IMR-90 (cell line): ENCODE measurements around the gene PDIA3. TPM values are rescaled to one million over a fixed set of nuclear protein-coding genes. Genes with fewer than 3 reads are reported as not detected.

Experiments
- ATAC-seq: fragments of 200-7000 bp; cut with Tn5 transposase; 2 replicates; pipeline ENCODE4 v1.9.1; 2020; ENCODE audit warnings: low read depth, mild to moderate bottlenecking, moderate library complexity
- BruUV-seq: library from RNA; stranded (reverse); fragments of 400-500 nt; replicated peaks from 2 replicates; lab custom pipeline; 2021; lab: Mats Ljungman, UMichigan
- CTCF ChIA-PET: fragments of 300-600 bp; formaldehyde crosslinking; extraction: SDS; loops from one replicate; lab custom pipeline; 2021; ENCODE audit warnings: antibody characterized with exemption; lab: Yijun Ruan, JAX
- POLR2A ChIA-PET: fragments of 300-600 bp; sonication (Branson Sonifier 250); formaldehyde crosslinking; loops from one replicate; lab custom pipeline; 2022; ENCODE audit warnings: antibody characterized with exemption; ENCODE audit not compliant: unreplicated experiment; lab: Charles Lee
- DNase-seq: peaks from one replicate; pipeline ENCODE4 v3.0.0; 2013
- H2AFZ ChIP-seq: replicated peaks from 2 replicates; pipeline ENCODE3; 2013; ENCODE audit warnings: low read length, mild to moderate bottlenecking; ENCODE audit not compliant: poor library complexity
- H2AK5ac ChIP-seq: 2 replicates; pipeline ENCODE4 v1.6.1; 2013; ENCODE audit warnings: low read depth, low read length, inconsistent platforms
- H2AK9ac ChIP-seq: replicated peaks from 2 replicates; pipeline ENCODE3; 2013; ENCODE audit warnings: mild to moderate bottlenecking, low read depth, low read length, moderate library complexity; ENCODE audit not compliant: poor library complexity
- H2BK120ac ChIP-seq: 2 replicates; pipeline ENCODE4 v1.6.1; 2013; ENCODE audit warnings: low read depth, low read length, inconsistent platforms
- H2BK15ac ChIP-seq: 3 replicates; pipeline ENCODE4 v1.6.1; 2013; ENCODE audit warnings: low read depth, low read length, inconsistent platforms
- H2BK20ac ChIP-seq: 2 replicates; pipeline ENCODE4 v1.6.1; 2013; ENCODE audit warnings: low read depth, mild to moderate bottlenecking, inconsistent platforms, low read length, moderate library complexity
- H2BK5ac ChIP-seq: 2 replicates; pipeline ENCODE4 v1.6.1; 2013; ENCODE audit warnings: mild to moderate bottlenecking, low read depth, low read length, inconsistent platforms; ENCODE audit not compliant: poor library complexity, severe bottlenecking
- H3K14ac ChIP-seq: replicated peaks from 2 replicates; pipeline ENCODE4 v1.6.1; 2013; ENCODE audit warnings: low read depth, low read length, inconsistent platforms
- H3K18ac ChIP-seq: 2 replicates; pipeline ENCODE4 v1.6.1; 2013; ENCODE audit warnings: low read depth, low read length, control low read depth
- H3K23ac ChIP-seq: 2 replicates; pipeline ENCODE4 v1.6.1; 2013; ENCODE audit warnings: low read depth, low read length, inconsistent platforms
- H3K27ac ChIP-seq: 2 replicates; pipeline ENCODE4 v1.5.1; 2013; ENCODE audit warnings: mild to moderate bottlenecking, control low read depth, low read length; ENCODE audit not compliant: insufficient read depth
- H3K27me3 ChIP-seq: 2 replicates; pipeline ENCODE4 v1.6.1; 2013; ENCODE audit warnings: low read length; ENCODE audit not compliant: control insufficient read depth, insufficient read depth
- H3K36me3 ChIP-seq: 2 replicates; pipeline ENCODE4 v1.6.1; 2013; ENCODE audit warnings: low read length, mixed read lengths; ENCODE audit not compliant: control insufficient read depth, insufficient read depth
- H3K4ac ChIP-seq: 2 replicates; pipeline ENCODE4 v1.6.1; 2013; ENCODE audit warnings: low read depth, low read length, inconsistent platforms
- H3K4me1 ChIP-seq: 2 replicates; pipeline ENCODE4 v1.6.1; 2013; ENCODE audit warnings: low read length, mixed read lengths; ENCODE audit not compliant: control insufficient read depth, insufficient read depth
- H3K4me2 ChIP-seq: 2 replicates; pipeline ENCODE4 v1.6.1; 2013; ENCODE audit warnings: low read depth, mild to moderate bottlenecking, control low read depth, low read length, moderate library complexity
- H3K4me3 ChIP-seq: 2 replicates; pipeline ENCODE4 v1.5.1; 2013; ENCODE audit warnings: low read depth, mild to moderate bottlenecking, control low read depth, low read length, moderate library complexity; ENCODE audit not compliant: insufficient read depth
- H3K56ac ChIP-seq: 2 replicates; pipeline ENCODE4 v1.6.1; 2013; ENCODE audit warnings: low read length, inconsistent platforms; ENCODE audit not compliant: insufficient read depth; ENCODE audit errors: extremely low read depth
- H3K79me1 ChIP-seq, 2 experiments: 2 replicates each; pipeline ENCODE4 v1.6.1; 2013; ENCODE audit warnings: low read length in 2 of 2, inconsistent platforms in 1 of 2, low read depth in 1 of 2
- H3K9ac ChIP-seq: 2 replicates; pipeline ENCODE4 v1.6.1; 2013; ENCODE audit warnings: low read depth, low read length, control low read depth
- H3K9me1 ChIP-seq: 2 replicates; pipeline ENCODE4 v1.6.1; 2013; ENCODE audit warnings: low read length, inconsistent platforms; ENCODE audit not compliant: insufficient read depth
- H3K9me3 ChIP-seq: 2 replicates; pipeline ENCODE4 v1.6.1; 2013; ENCODE audit warnings: low read length; ENCODE audit not compliant: control insufficient read depth, insufficient read depth
- H4K20me1 ChIP-seq: 2 replicates; pipeline ENCODE4 v1.6.1; 2013; ENCODE audit warnings: low read length, inconsistent platforms; ENCODE audit not compliant: insufficient read depth
- H4K5ac ChIP-seq: 2 replicates; pipeline ENCODE4 v1.6.1; 2013; ENCODE audit warnings: mild to moderate bottlenecking, low read depth, low read length, control low read depth
- H4K8ac ChIP-seq, 2 experiments: 2 replicates each; pipeline ENCODE4 v1.6.1; 2013; ENCODE audit warnings: low read depth in 2 of 2, low read length in 2 of 2, control low read depth in 1 of 2, inconsistent platforms in 1 of 2
- H4K91ac ChIP-seq: 2 replicates; pipeline ENCODE4 v1.6.1; 2013; ENCODE audit warnings: low read depth, low read length, inconsistent platforms; ENCODE audit not compliant: insufficient read depth
- BHLHE40 ChIP-seq: fragments of 150-350 bp; IDR thresholded peaks from 2 replicates; pipeline ENCODE4 v1.6.1; 2016; ENCODE audit warnings: mild to moderate bottlenecking, low read depth, low read length
- CEBPB ChIP-seq: IDR thresholded peaks from 2 replicates; pipeline ENCODE4 v1.6.1; 2012; ENCODE audit warnings: low read depth, low read length, improper control_type of control experiment
- CHD1 ChIP-seq: IDR thresholded peaks from 2 replicates; pipeline ENCODE4 v1.6.1; 2012; ENCODE audit warnings: low read depth, low read length, improper control_type of control experiment
- FOS ChIP-seq: fragments of 150-350 bp; IDR thresholded peaks from 2 replicates; pipeline ENCODE4 v1.6.1; 2016; ENCODE audit warnings: low read depth, low read length
- MAFK ChIP-seq: IDR thresholded peaks from 2 replicates; pipeline ENCODE4 v1.6.1; 2012; ENCODE audit warnings: low read depth, low read length, improper control_type of control experiment
- MAZ ChIP-seq: IDR thresholded peaks from 2 replicates; pipeline ENCODE4 v1.6.1; 2012; ENCODE audit warnings: low read depth, mild to moderate bottlenecking, low read length, improper control_type of control experiment, moderate library complexity, borderline replicate concordance
- MXI1 ChIP-seq: IDR thresholded peaks from 2 replicates; pipeline ENCODE4 v1.6.1; 2012; ENCODE audit warnings: low read depth, mild to moderate bottlenecking, low read length, moderate library complexity, borderline replicate concordance
- NFE2L2 ChIP-seq: fragments of 150-350 bp; IDR thresholded peaks from 2 replicates; pipeline ENCODE4 v1.6.1; 2016; ENCODE audit warnings: low read depth, mild to moderate bottlenecking, low read length
- POLR2A ChIP-seq: IDR thresholded peaks from 2 replicates; pipeline ENCODE4 v1.6.1; 2012; ENCODE audit warnings: mild to moderate bottlenecking, low read depth, low read length
- RFX5 ChIP-seq: IDR thresholded peaks from 2 replicates; pipeline ENCODE4 v1.8.0; 2012; ENCODE audit warnings: low read depth, mild to moderate bottlenecking, low read length, moderate library complexity
- SMC3 ChIP-seq: fragments of 150-350 bp; IDR thresholded peaks from 2 replicates; pipeline ENCODE4 v1.6.1; 2016; ENCODE audit warnings: low read depth, mild to moderate bottlenecking, antibody characterized with exemption, low read length, moderate library complexity
- WGBS, 2 experiments: methylation state at CpG; one replicate each; pipeline versions ENCODE4 v1.1.5 to v1.1.7; 2013; ENCODE audit warnings: missing lambda C conversion rate in 2 of 2; ENCODE audit not compliant: insufficient read length in 1 of 2; ENCODE audit errors: extremely low coverage in 2 of 2; 5-methylcytosine and 5-hydroxymethylcytosine counted together
- dilution Hi-C: fragments of 300-500 bp; cut with HindIII; formaldehyde crosslinking; loops from one replicate; pipeline ENCODE4 v1.14.3; 2018; ENCODE audit warnings: low sequenced_read_pairs; ENCODE audit not compliant: unreplicated experiment
- in situ Hi-C: fragments of 300-500 bp; cut with MboI; formaldehyde crosslinking; loops from 3 replicates; pipeline ENCODE4 v1.14.3; 2019; ENCODE audit warnings: low sequenced_read_pairs, inconsistent platforms, mixed read lengths
- intact Hi-C: fragments of 100-400 bp; cut with micrococcal nuclease; formaldehyde crosslinking; loops from 2 replicates; pipeline ENCODE4 v1.10.0; 2022
- polyA plus RNA-seq, 3 experiments: library from polyadenylated mRNA; depleted of rRNA; stranded (reverse); fragments of >200 nt; gene quantifications; 2 replicates each; pipeline ENCODE4 v1.2.3, GENCODE V29; 2012; ENCODE audit warnings: low replicate concordance in 1 of 3
- total RNA-seq: library from RNA; depleted of rRNA; stranded (reverse); fragments of >200 nt; gene quantifications from 2 replicates; pipeline ENCODE4 v1.2.3, GENCODE V29; 2012
- TF ChIP-seq, protein P1 (sequence below): fragments of 150-350 bp; IDR thresholded peaks from 2 replicates; pipeline ENCODE4 v1.6.1; 2016; ENCODE audit warnings: low read depth, mild to moderate bottlenecking, low read length, moderate library complexity, borderline replicate concordance

Gene PDIA3
- total and polyA plus RNA-seq, 2 of the 4 experiments (the other 2 are of a cell fraction) = 103 to 396 TPM

DNA sequence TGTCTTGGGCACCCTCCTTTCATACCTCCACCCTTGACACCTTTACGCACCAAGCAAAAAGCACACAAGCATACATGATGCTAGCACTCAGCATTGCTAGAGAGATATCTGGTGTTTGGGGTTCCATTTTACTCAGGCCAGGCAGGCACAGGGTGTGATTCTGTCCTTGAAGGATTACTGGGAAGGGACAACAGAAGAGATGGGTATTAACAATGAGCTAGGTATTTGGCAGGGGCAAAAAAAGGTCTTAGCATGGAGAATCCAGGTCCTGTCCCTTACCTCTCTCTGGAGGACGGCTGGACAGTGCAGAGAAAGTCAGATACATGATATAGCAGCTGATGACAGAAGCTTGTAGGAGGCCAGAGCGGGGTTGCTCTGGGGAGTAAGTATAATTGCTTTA, 50.3 kb downstream of the PDIA3 start:
- H4K91ac ChIP-seq = no peak overlapping the region
- no TSS peak for BruUV-seq
- no peak overlapping the region for H3K4ac ChIP-seq
- no peak overlapping the region for H3K4me2 ChIP-seq
- H3K4me1 ChIP-seq = peaks cover 24% of the 10 kb centered on the region
- H3K9ac ChIP-seq = no peak overlapping the region
- TF ChIP-seq CEBPB (no peak), BHLHE40 (no peak), MAZ (no peak), POLR2A (no peak), RFX5 (no peak), SMC3 (no peak), FOS (no peak), CHD1 (no peak), MXI1 (no peak), NFE2L2 (no peak), MAFK (no peak)
- TF ChIP-seq, protein P1, sequence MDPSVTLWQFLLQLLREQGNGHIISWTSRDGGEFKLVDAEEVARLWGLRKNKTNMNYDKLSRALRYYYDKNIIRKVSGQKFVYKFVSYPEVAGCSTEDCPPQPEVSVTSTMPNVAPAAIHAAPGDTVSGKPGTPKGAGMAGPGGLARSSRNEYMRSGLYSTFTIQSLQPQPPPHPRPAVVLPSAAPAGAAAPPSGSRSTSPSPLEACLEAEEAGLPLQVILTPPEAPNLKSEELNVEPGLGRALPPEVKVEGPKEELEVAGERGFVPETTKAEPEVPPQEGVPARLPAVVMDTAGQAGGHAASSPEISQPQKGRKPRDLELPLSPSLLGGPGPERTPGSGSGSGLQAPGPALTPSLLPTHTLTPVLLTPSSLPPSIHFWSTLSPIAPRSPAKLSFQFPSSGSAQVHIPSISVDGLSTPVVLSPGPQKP = no peak
- no peak overlapping the region for H2AFZ ChIP-seq
- no peak overlapping the region for H4K8ac ChIP-seq
- no peaks in the 10 kb centered on the region for H3K9me3 ChIP-seq
- H2BK120ac ChIP-seq = no peak overlapping the region
- H2BK20ac ChIP-seq = no peak overlapping the region
- no peak overlapping the region for H3K56ac ChIP-seq
- dilution Hi-C loops = no loop called here
- no peak overlapping the region for H2BK15ac ChIP-seq
- H3K27me3 ChIP-seq = no peaks in the 10 kb centered on the region
- peaks cover 32% of the 10 kb centered on the region for H3K9me1 ChIP-seq
- H3K18ac ChIP-seq = no peak overlapping the region
- WGBS, 2 experiments = no CpG with 5 or more reads among the region's 3 CpGs
- intact Hi-C loops = no loop called here
- peaks cover 31 to 85% of the 10 kb centered on the region in 2 experiments for H3K79me1 ChIP-seq
- no peak for ATAC-seq
- H3K4me3 ChIP-seq = no peak overlapping the region
- no peak for DNase-seq
- in situ Hi-C loops = no loop called here
- no peak overlapping the region; the same call in 1 of the 2 replicates for H4K5ac ChIP-seq
- peak overlapping the region; percentile 1; the same call in 1 of the 2 replicates for H3K23ac ChIP-seq
- no peak overlapping the region for H3K14ac ChIP-seq
- no peak overlapping the region for H2AK5ac ChIP-seq
- CTCF ChIA-PET = no interaction called here
- no peak overlapping the region for H2AK9ac ChIP-seq
- H4K20me1 ChIP-seq = peaks cover 47% of the 10 kb centered on the region
- H3K36me3 ChIP-seq = peaks cover 56% of the 10 kb centered on the region
- POLR2A ChIA-PET = no interaction called here
- H2BK5ac ChIP-seq = peak overlapping the region; percentile 16
- peak overlapping the region; percentile 13; the same call in 1 of the 2 replicates for H3K27ac ChIP-seq
